Thyroid gland (tissue), 4 donors: ENCODE results near the gene GPRIN2. TPM values are rescaled to one million over a fixed set of nuclear protein-coding genes. Genes with fewer than 3 reads are reported as not detected.
A peak's percentile ranks its signal among the peaks of the same experiment; 100 is the strongest.

Experiments
- DNase-seq, 2 donors: peaks; one replicate each; pipeline ENCODE4 v3.0.0-alpha.2; 2019
- H3K27ac ChIP-seq, 3 donors: fragments of 200-600 bp; sonication (generic); 1 replicate in 2 of 3; 2 replicates in 1 of 3; pipeline ENCODE4 v1.5.1; 2016 to 2019; ENCODE audit warnings: mild to moderate bottlenecking in 1 of 3, moderate library complexity in 1 of 3
- H3K27me3 ChIP-seq: fragments of 200-600 bp; sonication (generic); one replicate; pipeline ENCODE4 v1.5.1; 2019
- H3K36me3 ChIP-seq, 2 donors: fragments of 200-600 bp; sonication (generic); one replicate each; pipeline ENCODE4 v1.5.1; 2016 to 2019
- H3K4me1 ChIP-seq, 2 donors: fragments of 200-600 bp; sonication (generic); one replicate each; pipeline ENCODE4 v1.5.1; 2017 to 2019
- H3K4me3 ChIP-seq, 3 donors: fragments of 200-600 bp; sonication (generic); replicated peaks in 1 of 3; 1 replicate in 2 of 3; 2 replicates in 1 of 3; pipeline ENCODE4 v1.5.1; 2016; ENCODE audit warnings: mild to moderate bottlenecking in 1 of 3
- H3K9me3 ChIP-seq: fragments of 200-600 bp; sonication (generic); one replicate; pipeline ENCODE4 v1.5.1; 2017
- POLR2A ChIP-seq, 2 donors: fragments of 450-650 bp; IDR thresholded peaks; one replicate each; pipeline ENCODE4 v1.6.1; 2017; ENCODE audit warnings: antibody characterized with exemption in 2 of 2, mild to moderate bottlenecking in 2 of 2, moderate library complexity in 1 of 2
- WGBS, 2 donors: methylation state at CpG; one replicate each; pipeline ENCODE4 v1.1.5; 2017; 5-methylcytosine and 5-hydroxymethylcytosine counted together
- intact Hi-C: fragments of 100-400 bp; cut with DNase I; formaldehyde crosslinking; loops from one replicate; pipeline ENCODE4 v1.15.1; 2023
- total RNA-seq, 4 donors: library from RNA; depleted of rRNA; stranded (reverse); fragments of >200 nt; gene quantifications; one replicate each; pipeline ENCODE4 v1.2.3, GENCODE V29; 2016
- TF ChIP-seq, protein P1 (sequence below), 6 experiments: fragments of 200-600 bp in 3 of 6; fragments of 450-650 bp in 3 of 6; sonication (generic) in 3 of 6; IDR thresholded peaks; one replicate each; pipeline ENCODE4 v1.5.1; 2016 to 2019; ENCODE audit warnings: antibody characterized with exemption in 6 of 6, mild to moderate bottlenecking in 2 of 6, inconsistent platforms in 1 of 6, moderate library complexity in 1 of 6

The GPRIN2 gene
- total RNA-seq, 4 donors from 2014 or later: 9.1 to 14.7 (median 10.6) TPM

GRCh38 chr10:46548498-46549090, 7.9 kb downstream of the GPRIN2 start:
- Histone ChIP-seq H3K27me3 (no peaks in the 10 kb centered on the region), H3K4me1 (peaks cover 0 to 7% of the 10 kb centered on the region in 2 donors), H3K36me3 (no peaks in the 10 kb centered on the region), H3K4me3 (no peak overlapping the region), H3K9me3 (no peaks in the 10 kb centered on the region), H3K27ac (no peak overlapping the region)
- 81 to 86% methylated on average over 7 of the region's 7 CpGs for WGBS, 2 donors
- peak in 1 of 2 donors; percentile 1 for DNase-seq
- intact Hi-C loops: no loop called here
- no peak for TF ChIP-seq POLR2A (IDR thresholded peaks at IDR 0.05)
- TF ChIP-seq, protein P1, sequence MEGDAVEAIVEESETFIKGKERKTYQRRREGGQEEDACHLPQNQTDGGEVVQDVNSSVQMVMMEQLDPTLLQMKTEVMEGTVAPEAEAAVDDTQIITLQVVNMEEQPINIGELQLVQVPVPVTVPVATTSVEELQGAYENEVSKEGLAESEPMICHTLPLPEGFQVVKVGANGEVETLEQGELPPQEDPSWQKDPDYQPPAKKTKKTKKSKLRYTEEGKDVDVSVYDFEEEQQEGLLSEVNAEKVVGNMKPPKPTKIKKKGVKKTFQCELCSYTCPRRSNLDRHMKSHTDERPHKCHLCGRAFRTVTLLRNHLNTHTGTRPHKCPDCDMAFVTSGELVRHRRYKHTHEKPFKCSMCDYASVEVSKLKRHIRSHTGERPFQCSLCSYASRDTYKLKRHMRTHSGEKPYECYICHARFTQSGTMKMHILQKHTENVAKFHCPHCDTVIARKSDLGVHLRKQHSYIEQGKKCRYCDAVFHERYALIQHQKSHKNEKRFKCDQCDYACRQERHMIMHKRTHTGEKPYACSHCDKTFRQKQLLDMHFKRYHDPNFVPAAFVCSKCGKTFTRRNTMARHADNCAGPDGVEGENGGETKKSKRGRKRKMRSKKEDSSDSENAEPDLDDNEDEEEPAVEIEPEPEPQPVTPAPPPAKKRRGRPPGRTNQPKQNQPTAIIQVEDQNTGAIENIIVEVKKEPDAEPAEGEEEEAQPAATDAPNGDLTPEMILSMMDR (IDR thresholded peaks at IDR 0.05): no peak

DNA sequence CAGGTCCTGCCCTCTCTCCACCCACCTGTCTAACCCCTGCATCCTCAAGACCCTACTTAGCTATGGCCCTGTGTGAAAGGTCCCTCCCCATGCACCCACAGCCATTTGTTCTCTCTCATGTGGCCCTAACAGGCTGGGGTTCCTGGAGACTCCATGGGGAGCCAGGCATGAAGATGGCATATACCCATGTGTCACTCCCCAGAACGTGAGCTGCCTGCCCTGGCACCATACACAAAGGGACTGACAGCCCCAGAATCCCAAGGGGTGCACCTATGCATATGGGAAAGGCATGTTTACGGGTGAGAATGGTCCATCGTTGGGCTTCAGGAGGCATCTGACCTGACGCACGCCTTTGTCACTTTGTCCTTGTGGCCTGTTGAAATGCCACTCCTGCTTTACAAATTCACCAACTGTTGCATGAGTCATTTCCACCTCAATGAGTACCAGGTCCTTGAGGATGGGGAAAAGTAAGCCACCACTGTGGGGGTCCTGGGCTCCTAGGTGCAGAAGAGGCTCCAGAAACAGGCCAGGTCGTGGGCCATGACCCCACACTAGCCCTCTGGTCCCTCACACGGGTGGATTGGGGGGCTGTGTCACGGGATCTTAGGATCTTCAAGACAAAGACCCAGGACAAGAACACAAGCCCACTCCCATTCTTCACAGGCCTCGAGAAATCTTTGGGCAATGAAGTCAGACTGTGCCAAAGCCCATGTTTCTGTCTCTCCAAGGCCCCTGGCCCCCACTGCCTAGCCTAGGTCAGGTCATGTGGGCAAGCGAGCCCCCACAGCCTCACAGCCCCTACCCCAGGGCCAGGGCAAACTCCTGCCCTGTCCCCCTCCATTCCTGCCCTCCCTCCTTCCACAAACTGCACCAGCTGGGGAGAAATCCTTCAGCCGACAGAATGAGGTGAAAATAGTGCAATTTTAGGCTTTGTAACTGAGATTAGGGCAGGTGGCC, 8.6 kb downstream of the GPRIN2 start:
- Histone ChIP-seq H3K27me3 (no peaks in the 10 kb centered on the region), H3K4me1 (peaks cover 0 to 7% of the 10 kb centered on the region in 2 donors), H3K9me3 (no peaks in the 10 kb centered on the region), H3K4me3 (no peak overlapping the region), H3K36me3 (no peaks in the 10 kb centered on the region), H3K27ac (no peak overlapping the region)
- no peak for TF ChIP-seq POLR2A (IDR thresholded peaks at IDR 0.05)
- TF ChIP-seq, protein P1 (IDR thresholded peaks at IDR 0.05): no peak
- 70 to 76% methylated on average over 11 of the region's 11 CpGs for WGBS, 2 donors
- intact Hi-C loops: no loop called here
- DNase-seq: peak in 1 of 2 donors; percentile 1

DNA sequence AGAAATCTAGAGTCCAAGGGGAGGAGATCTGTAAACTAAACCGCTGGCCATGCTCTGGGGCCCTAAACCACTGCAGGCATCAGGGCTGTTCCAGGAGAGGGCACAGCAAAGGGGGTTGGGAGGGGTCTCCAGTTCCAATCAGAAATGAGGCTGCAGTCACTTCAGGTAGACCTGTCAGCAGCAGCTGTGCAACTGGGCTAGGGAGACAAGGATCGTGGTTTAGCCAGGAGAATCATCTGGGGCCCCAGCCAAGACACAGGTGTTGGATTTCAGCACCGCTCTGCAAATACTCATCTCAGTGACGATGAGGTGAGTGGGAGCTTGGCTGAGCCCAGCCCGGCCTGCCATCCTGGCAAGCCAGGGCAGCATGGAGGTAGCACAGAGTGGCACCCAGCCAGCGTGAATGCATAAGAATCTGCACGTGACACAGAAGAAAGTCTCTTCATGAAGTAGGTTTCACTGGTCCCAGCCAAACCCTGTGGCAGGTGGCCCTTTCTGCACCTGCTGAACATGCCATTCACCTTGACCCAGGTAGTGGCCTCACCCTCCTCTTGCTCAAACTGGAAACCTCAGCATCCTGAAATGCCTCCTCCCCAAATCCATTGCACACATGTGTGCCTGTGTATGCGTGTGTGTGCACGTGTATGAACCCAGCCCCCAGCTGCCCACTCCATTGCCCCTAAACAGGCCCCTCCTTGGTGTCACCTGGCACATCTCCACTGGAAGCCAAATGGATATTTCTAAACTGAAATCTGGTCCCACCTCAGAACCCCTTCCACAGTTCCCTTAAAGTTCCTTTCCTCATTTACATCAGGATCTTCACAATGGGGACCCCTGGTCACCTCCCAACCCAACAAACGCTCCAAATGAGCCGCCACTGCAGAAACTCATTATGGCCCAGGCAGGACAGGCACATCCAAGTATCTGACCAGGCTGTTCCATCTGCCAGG, 9.6 kb downstream of the GPRIN2 start:
- H3K36me3 ChIP-seq: no peaks in the 10 kb centered on the region
- intact Hi-C loops: no loop called here
- no peaks in the 10 kb centered on the region for H3K9me3 ChIP-seq
- no peaks in the 10 kb centered on the region for H3K27me3 ChIP-seq
- DNase-seq: peak; percentile 62 to 72
- TF ChIP-seq, protein P1 (IDR thresholded peaks at IDR 0.05): no peak
- no peak for TF ChIP-seq POLR2A (IDR thresholded peaks at IDR 0.05)
- 61 to 63% methylated on average over 11 of the region's 11 CpGs for WGBS, 2 donors
- H3K4me1 ChIP-seq: peaks cover 0 to 7% of the 10 kb centered on the region in 2 donors
- H3K4me3 ChIP-seq: no peak overlapping the region
- no peak overlapping the region for H3K27ac ChIP-seq

GRCh38 chr10:46545861-46546590, 10.4 kb downstream of the GPRIN2 start:
- peak in 1 of 2 donors; percentile 2 for DNase-seq
- Histone ChIP-seq H3K4me1 (peaks cover 2 to 12% of the 10 kb centered on the region in 2 donors), H3K4me3 (no peak overlapping the region), H3K9me3 (no peaks in the 10 kb centered on the region), H3K27ac (no peak overlapping the region), H3K27me3 (no peaks in the 10 kb centered on the region), H3K36me3 (no peaks in the 10 kb centered on the region)
- TF ChIP-seq, protein P1 (IDR thresholded peaks at IDR 0.05): no peak
- no peak for TF ChIP-seq POLR2A (IDR thresholded peaks at IDR 0.05)
- whole genome bisulfite sequencing, 2 donors: 73 to 76% methylated on average over 5 of the region's 5 CpGs
- intact Hi-C loops: no loop called here
